Effector memory CD4-positive, alpha-beta T cell (primary cell): ENCODE results near the gene CHD9.

Experiments used
- DNase-seq, 3 donors: peaks; one replicate each; pipeline ENCODE4 v3.0.0-alpha.2; 2020
- H3K27ac ChIP-seq: 2 replicates; pipeline ENCODE4 v1.7.0; 2013; ENCODE audit warnings: mild to moderate bottlenecking, low read length, moderate library complexity; ENCODE audit not compliant: insufficient read depth, poor library complexity, severe bottlenecking
- H3K27me3 ChIP-seq: replicated peaks from 2 replicates; pipeline ENCODE4 v1.7.0; 2013; ENCODE audit warnings: mild to moderate bottlenecking, low read length; ENCODE audit not compliant: insufficient read depth, control insufficient read depth, poor library complexity, severe bottlenecking
- H3K36me3 ChIP-seq: 2 replicates; pipeline ENCODE4 v1.7.0; 2013; ENCODE audit warnings: mild to moderate bottlenecking, low read length, moderate library complexity; ENCODE audit not compliant: control insufficient read depth, insufficient read depth
- H3K4me1 ChIP-seq: 2 replicates; pipeline ENCODE4 v1.7.0; 2013; ENCODE audit warnings: low read length, mild to moderate bottlenecking; ENCODE audit not compliant: control insufficient read depth, insufficient read depth, poor library complexity, severe bottlenecking
- H3K4me3 ChIP-seq: 2 replicates; pipeline ENCODE4 v1.7.0; 2013; ENCODE audit warnings: low read length, low read depth, mild to moderate bottlenecking; ENCODE audit not compliant: insufficient read depth, poor library complexity, severe bottlenecking
- H3K9me3 ChIP-seq: 2 replicates; pipeline ENCODE4 v1.7.0; 2013; ENCODE audit warnings: mild to moderate bottlenecking, low read length, moderate library complexity; ENCODE audit not compliant: control insufficient read depth

CHD9 gene

GRCh38 chr16:53091466-53092211, 36.8 kb downstream of the CHD9 start:
- H3K4me3 ChIP-seq, result no peak overlapping the region
- H3K27ac ChIP-seq, result no peak overlapping the region
- H3K4me1 ChIP-seq, result peaks cover 12% of the 10 kb centered on the region
- H3K9me3 ChIP-seq, result no peaks in the 10 kb centered on the region
- H3K36me3 ChIP-seq, result no peaks in the 10 kb centered on the region
- DNase-seq, result no peak
- H3K27me3 ChIP-seq, result no peaks in the 10 kb centered on the region

- no peaks in the 10 kb centered on the region for H3K9me3 ChIP-seq
- H3K27me3 ChIP-seq, result no peaks in the 10 kb centered on the region
- peaks cover 12% of the 10 kb centered on the region for H3K4me1 ChIP-seq
- no peak overlapping the region for H3K4me3 ChIP-seq
- no peaks in the 10 kb centered on the region for H3K36me3 ChIP-seq
- DNase-seq, result no peak
- no peak overlapping the region for H3K27ac ChIP-seq
These were observed 37.5 kb downstream of the CHD9 start for GRCh38 chr16:53092284-53092683.

GRCh38 chr16:53093162-53093744, 38.5 kb downstream of the CHD9 start:
- Histone ChIP-seq H3K36me3 (no peaks in the 10 kb centered on the region), H3K4me3 (no peak overlapping the region), H3K9me3 (no peaks in the 10 kb centered on the region), H3K4me1 (peaks cover 12% of the 10 kb centered on the region), H3K27ac (no peak overlapping the region), H3K27me3 (no peaks in the 10 kb centered on the region)
- DNase-seq, result no peak

GRCh38 chr16:53094013-53094630, 39.3 kb downstream of the CHD9 start:
- Histone ChIP-seq H3K4me3 (no peak overlapping the region), H3K9me3 (no peaks in the 10 kb centered on the region), H3K36me3 (no peaks in the 10 kb centered on the region), H3K27ac (no peak overlapping the region), H3K27me3 (no peaks in the 10 kb centered on the region), H3K4me1 (peaks cover 21% of the 10 kb centered on the region)
- peak; percentile 32 to 58 (median 40) for DNase-seq

- H3K27ac ChIP-seq, result no peak overlapping the region
- peaks cover 9% of the 10 kb centered on the region for H3K4me1 ChIP-seq
- no peaks in the 10 kb centered on the region for H3K36me3 ChIP-seq
- H3K4me3 ChIP-seq, result no peak overlapping the region
- no peaks in the 10 kb centered on the region for H3K27me3 ChIP-seq
- DNase-seq, result no peak
- H3K9me3 ChIP-seq, result no peaks in the 10 kb centered on the region
These were observed 42.4 kb downstream of the CHD9 start for GRCh38 chr16:53097190-53097589.

- H3K36me3 ChIP-seq, result no peaks in the 10 kb centered on the region
- peak overlapping the region; percentile 44 for H3K4me3 ChIP-seq
- peak; percentile 38 to 66 (median 55) for DNase-seq
- H3K27ac ChIP-seq, result peak overlapping the region; percentile 59
- H3K4me1 ChIP-seq, result peaks cover 9% of the 10 kb centered on the region
- no peaks in the 10 kb centered on the region for H3K27me3 ChIP-seq
- H3K9me3 ChIP-seq, result no peaks in the 10 kb centered on the region
These were observed 43.9 kb downstream of the CHD9 start for GRCh38 chr16:53098526-53099317.

- DNase-seq, result peak; percentile 59 to 69 (median 61)
- Histone ChIP-seq H3K27ac (peak overlapping the region; percentile 59), H3K4me1 (peaks cover 9% of the 10 kb centered on the region), H3K9me3 (no peaks in the 10 kb centered on the region), H3K4me3 (peak overlapping the region; percentile 44), H3K36me3 (no peaks in the 10 kb centered on the region), H3K27me3 (no peaks in the 10 kb centered on the region)
These were observed 44.7 kb downstream of the CHD9 start for GRCh38 chr16:53099318-53100130.

- no peaks in the 10 kb centered on the region for H3K36me3 ChIP-seq
These were observed 45.4 kb downstream of the CHD9 start for GRCh38 chr16:53100131-53100748.

GRCh38 chr16:53100889-53101288, 46.1 kb downstream of the CHD9 start:
- H3K36me3 ChIP-seq, result no peaks in the 10 kb centered on the region
- H3K27ac ChIP-seq, result no peak overlapping the region
- H3K4me1 ChIP-seq, result peaks cover 9% of the 10 kb centered on the region
- H3K4me3 ChIP-seq, result no peak overlapping the region
- H3K27me3 ChIP-seq, result no peaks in the 10 kb centered on the region
- no peak for DNase-seq
- no peaks in the 10 kb centered on the region for H3K9me3 ChIP-seq

More at GRCh38 chr16:53100131-53100748, 45.4 kb downstream of the CHD9 start:
- H3K27ac ChIP-seq, result peak overlapping the region; percentile 59
- no peak for DNase-seq
- H3K4me3 ChIP-seq, result peak overlapping the region; percentile 44
- H3K27me3 ChIP-seq, result no peaks in the 10 kb centered on the region
- no peaks in the 10 kb centered on the region for H3K9me3 ChIP-seq
- peaks cover 9% of the 10 kb centered on the region for H3K4me1 ChIP-seq
